Neuronal stem cell (in vitro differentiated cells): ENCODE measurements around the gene XPC.

Experiments used
- DNase-seq: peaks from one replicate; pipeline ENCODE4 v3.0.0-alpha.2; 2013; ENCODE audit warnings: low spot score
- H2AFZ ChIP-seq: one replicate; pipeline ENCODE4 v1.6.1; 2013; ENCODE audit warnings: mild to moderate bottlenecking, low read length, inconsistent platforms
- H2AK5ac ChIP-seq: 2 replicates; pipeline ENCODE4 v1.6.1; 2013; ENCODE audit warnings: low read depth, mild to moderate bottlenecking, inconsistent platforms, low read length, moderate library complexity, mixed read lengths
- H2BK120ac ChIP-seq: 2 replicates; pipeline ENCODE4 v1.6.1; 2013; ENCODE audit warnings: low read depth, mild to moderate bottlenecking, inconsistent platforms, low read length, moderate library complexity, mixed read lengths
- H2BK12ac ChIP-seq: one replicate; pipeline ENCODE4 v1.6.1; 2013; ENCODE audit warnings: low read length, inconsistent platforms
- H2BK15ac ChIP-seq: 2 replicates; pipeline ENCODE4 v1.6.1; 2013; ENCODE audit warnings: mild to moderate bottlenecking, low read length, inconsistent platforms, mixed read lengths
- H2BK5ac ChIP-seq: one replicate; pipeline ENCODE4 v1.6.1; 2013; ENCODE audit warnings: inconsistent platforms, mild to moderate bottlenecking, low read length, moderate library complexity
- H3K14ac ChIP-seq: one replicate; pipeline ENCODE4 v1.6.1; 2013; ENCODE audit warnings: low read length, inconsistent platforms
- H3K18ac ChIP-seq: 2 replicates; pipeline ENCODE4 v1.6.1; 2013; ENCODE audit warnings: low read length, inconsistent platforms
- H3K23ac ChIP-seq: 2 replicates; pipeline ENCODE4 v1.6.1; 2013; ENCODE audit warnings: low read depth, mild to moderate bottlenecking, mixed read lengths, low read length, inconsistent platforms; ENCODE audit not compliant: poor library complexity
- H3K27ac ChIP-seq: replicated peaks from 3 replicates; pipeline ENCODE4 v1.5.1; 2013; ENCODE audit warnings: low read length, inconsistent platforms
- H3K27me3 ChIP-seq, 3 experiments: 2 replicates each; pipeline ENCODE4 v1.6.1; 2013; ENCODE audit warnings: low read length in 3 of 3, mild to moderate bottlenecking in 2 of 3, inconsistent platforms in 1 of 3, low read depth in 1 of 3, mixed read lengths in 1 of 3, moderate library complexity in 1 of 3; ENCODE audit not compliant: control insufficient read depth in 3 of 3, insufficient read depth in 3 of 3
- H3K36me3 ChIP-seq, 2 donors: replicated peaks in 1 of 2; 2 replicates each; pipeline ENCODE4 v1.6.1; 2013; ENCODE audit warnings: low read length in 2 of 2; ENCODE audit not compliant: control insufficient read depth in 2 of 2, insufficient read depth in 2 of 2
- H3K4ac ChIP-seq: 2 replicates; pipeline ENCODE4 v1.6.1; 2013; ENCODE audit warnings: inconsistent platforms, mild to moderate bottlenecking, low read length, moderate library complexity
- H3K4me1 ChIP-seq, 2 donors: 1 replicate in 1 of 2; 2 replicates in 1 of 2; pipeline ENCODE4 v1.6.1; 2013; ENCODE audit warnings: low read length in 2 of 2, low read depth in 1 of 2; ENCODE audit not compliant: control insufficient read depth in 2 of 2, insufficient read depth in 1 of 2
- H3K4me2 ChIP-seq: one replicate; pipeline ENCODE4 v1.6.1; 2013; ENCODE audit warnings: mild to moderate bottlenecking, low read length, inconsistent platforms; ENCODE audit not compliant: insufficient read depth, poor library complexity, severe bottlenecking
- H3K4me3 ChIP-seq, 2 donors: 2 replicates each; pipeline ENCODE4 v1.5.1; 2013; ENCODE audit warnings: low read length in 2 of 2, mild to moderate bottlenecking in 2 of 2, inconsistent platforms in 1 of 2, moderate library complexity in 1 of 2
- H3K79me1 ChIP-seq: one replicate; pipeline ENCODE4 v1.6.1; 2013; ENCODE audit warnings: low read depth, mild to moderate bottlenecking, inconsistent platforms, low read length, moderate library complexity
- H3K9ac ChIP-seq: one replicate; pipeline ENCODE4 v1.6.1; 2013; ENCODE audit warnings: mild to moderate bottlenecking, low read depth, low read length, inconsistent platforms; ENCODE audit not compliant: poor library complexity
- H3K9me3 ChIP-seq, 2 donors: replicated peaks in 1 of 2; 2 replicates each; pipeline versions ENCODE3 to v1.6.1; 2013; ENCODE audit warnings: low read length in 2 of 2, mild to moderate bottlenecking in 2 of 2, inconsistent platforms in 1 of 2, low read depth in 1 of 2, mixed read lengths in 1 of 2, moderate library complexity in 1 of 2; ENCODE audit not compliant: control insufficient read depth in 2 of 2, insufficient read depth in 1 of 2
- H4K8ac ChIP-seq: one replicate; pipeline ENCODE4 v1.6.1; 2013; ENCODE audit warnings: low read depth, mild to moderate bottlenecking, inconsistent platforms, low read length, moderate library complexity
- H4K91ac ChIP-seq: one replicate; pipeline ENCODE4 v1.6.1; 2013; ENCODE audit warnings: low read length, low read depth, mild to moderate bottlenecking, inconsistent platforms; ENCODE audit not compliant: poor library complexity
- WGBS, 2 donors: extraction: QIAGEN DNeasy Blood & Tissue Kit; methylation state at CpG; one replicate each; pipeline ENCODE4 v1.1.7; 2013; ENCODE audit warnings: missing lambda C conversion rate in 2 of 2, mixed read lengths in 1 of 2; ENCODE audit not compliant: insufficient read length in 2 of 2, insufficient replicate concordance in 1 of 2; ENCODE audit errors: extremely low coverage in 2 of 2; 5-methylcytosine and 5-hydroxymethylcytosine counted together

XPC gene

DNA sequence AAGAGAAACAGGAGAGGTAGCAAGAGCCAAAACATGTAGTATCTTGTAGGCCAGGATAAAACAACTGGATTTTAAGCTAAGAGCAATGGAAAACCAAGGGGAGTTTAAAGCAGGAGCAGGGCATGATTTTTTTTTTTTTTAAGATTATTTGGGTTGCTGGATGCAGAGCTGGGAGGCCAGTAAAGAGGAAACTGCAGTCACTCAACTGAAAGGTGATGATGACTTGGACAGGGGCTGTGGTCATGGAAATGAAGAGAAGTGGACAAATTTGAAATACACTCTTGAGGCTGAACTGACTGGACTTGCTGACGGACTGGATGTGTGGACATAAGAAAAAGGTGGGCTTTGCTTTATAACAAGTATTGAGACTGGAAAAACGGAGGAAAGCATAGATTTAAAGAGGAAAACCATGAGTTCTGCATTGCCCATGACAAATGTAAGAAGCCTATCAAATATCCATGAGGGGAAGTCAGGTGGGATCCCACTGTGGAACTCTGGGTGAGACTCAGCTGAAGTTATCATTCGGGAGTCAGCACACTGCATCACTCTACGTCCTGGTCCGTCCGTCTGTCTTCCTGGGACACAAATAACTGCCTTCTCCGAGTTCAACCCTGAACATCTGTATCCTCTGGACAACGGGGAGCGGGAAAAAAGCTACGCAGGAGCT is 688 bp downstream of the XPC start:
- no CpG with 5 or more reads among the region's 10 CpGs for WGBS, 2 donors
- Histone ChIP-seq H3K14ac (peak overlapping the region; percentile 77), H3K79me1 (no peaks in the 10 kb centered on the region), H2BK12ac (no peak overlapping the region), H3K4me1 (peaks cover 4 to 14% of the 10 kb centered on the region in 2 donors), H2AFZ (peak overlapping the region; percentile 96), H3K4ac (no peak overlapping the region), H3K36me3 (peaks cover 6 to 37% of the 10 kb centered on the region in 2 donors), H2BK5ac (peak overlapping the region; percentile 97), H2AK5ac (peak overlapping the region; percentile 53), H3K9me3 (no peaks in the 10 kb centered on the region), H3K4me3 (peak overlapping the region; percentile 91 to 99), H3K18ac (peak overlapping the region; percentile 100), H2BK120ac (no peak overlapping the region), H3K23ac (peak overlapping the region; percentile 98), H3K27me3 (no peaks in the 10 kb centered on the region), H4K91ac (no peak overlapping the region), H3K4me2 (peak overlapping the region; percentile 89), H3K27ac (no peak overlapping the region), H4K8ac (no peak overlapping the region), H3K9ac (peak overlapping the region; percentile 97), H2BK15ac (peak overlapping the region; percentile 40)
- DNase-seq, result no peak

GRCh38 chr3:14175383-14176037 is 2.9 kb downstream of the XPC start:
- H3K18ac ChIP-seq, result no peak overlapping the region
- no peak overlapping the region for H3K23ac ChIP-seq
- H3K4me1 ChIP-seq, result peaks cover 4 to 14% of the 10 kb centered on the region in 2 donors
- H2AK5ac ChIP-seq, result no peak overlapping the region
- H2BK12ac ChIP-seq, result no peak overlapping the region
- no peak overlapping the region for H2BK15ac ChIP-seq
- H3K36me3 ChIP-seq, result peaks cover 14 to 39% of the 10 kb centered on the region in 2 donors
- no peak overlapping the region for H3K4ac ChIP-seq
- no peak overlapping the region for H2BK120ac ChIP-seq
- no peak overlapping the region for H4K8ac ChIP-seq
- H4K91ac ChIP-seq, result no peak overlapping the region
- no CpG with 5 or more reads among the region's 3 CpGs for WGBS, 2 donors
- H3K4me2 ChIP-seq, result no peak overlapping the region
- no peak overlapping the region for H2BK5ac ChIP-seq
- no peak overlapping the region for H2AFZ ChIP-seq
- no peaks in the 10 kb centered on the region for H3K27me3 ChIP-seq
- no peaks in the 10 kb centered on the region for H3K79me1 ChIP-seq
- DNase-seq, result no peak
- no peaks in the 10 kb centered on the region for H3K9me3 ChIP-seq
- no peak overlapping the region for H3K27ac ChIP-seq
- H3K4me3 ChIP-seq, result no peak overlapping the region
- no peak overlapping the region for H3K14ac ChIP-seq
- no peak overlapping the region for H3K9ac ChIP-seq

- H3K9me3 ChIP-seq, result no peaks in the 10 kb centered on the region
- H4K91ac ChIP-seq, result no peak overlapping the region
- no peaks in the 10 kb centered on the region for H3K27me3 ChIP-seq
- H2BK120ac ChIP-seq, result no peak overlapping the region
- H2AFZ ChIP-seq, result no peak overlapping the region
- H3K14ac ChIP-seq, result no peak overlapping the region
- no peak overlapping the region for H4K8ac ChIP-seq
- no peak overlapping the region for H3K9ac ChIP-seq
- no peak overlapping the region for H3K18ac ChIP-seq
- no CpG with 5 or more reads among the region's 2 CpGs for WGBS, 2 donors
- H3K4me1 ChIP-seq, result peaks cover 4 to 9% of the 10 kb centered on the region in 2 donors
- H2BK15ac ChIP-seq, result no peak overlapping the region
- H3K36me3 ChIP-seq, result peaks cover 20 to 49% of the 10 kb centered on the region in 2 donors
- no peak overlapping the region for H3K4me2 ChIP-seq
- no peak overlapping the region for H2BK12ac ChIP-seq
- no peak overlapping the region for H2AK5ac ChIP-seq
- H3K23ac ChIP-seq, result no peak overlapping the region
- H3K4ac ChIP-seq, result no peak overlapping the region
- H3K27ac ChIP-seq, result no peak overlapping the region
- DNase-seq, result no peak
- H3K4me3 ChIP-seq, result no peak overlapping the region
- H3K79me1 ChIP-seq, result no peaks in the 10 kb centered on the region
- H2BK5ac ChIP-seq, result no peak overlapping the region
Observed at GRCh38 chr3:14174483-14174882, 3.9 kb downstream of the XPC start.

GRCh38 chr3:14172496-14172895 is 5.9 kb downstream of the XPC start:
- no peak overlapping the region for H4K8ac ChIP-seq
- H3K18ac ChIP-seq, result no peak overlapping the region
- H3K4ac ChIP-seq, result no peak overlapping the region
- no peak overlapping the region for H3K4me2 ChIP-seq
- H3K27ac ChIP-seq, result no peak overlapping the region
- no peak overlapping the region for H2BK12ac ChIP-seq
- H2AFZ ChIP-seq, result no peak overlapping the region
- H3K79me1 ChIP-seq, result no peaks in the 10 kb centered on the region
- no peak overlapping the region for H2BK5ac ChIP-seq
- H3K36me3 ChIP-seq, result peaks cover 31 to 69% of the 10 kb centered on the region in 2 donors
- no peaks in the 10 kb centered on the region for H3K9me3 ChIP-seq
- DNase-seq, result no peak
- peaks cover 2 to 7% of the 10 kb centered on the region in 2 donors for H3K4me1 ChIP-seq
- no peak overlapping the region for H3K9ac ChIP-seq
- no peak overlapping the region for H2BK120ac ChIP-seq
- no peak overlapping the region for H3K14ac ChIP-seq
- H3K23ac ChIP-seq, result no peak overlapping the region
- WGBS, 2 donors, result no CpG with 5 or more reads among the region's 5 CpGs
- no peaks in the 10 kb centered on the region for H3K27me3 ChIP-seq
- H2BK15ac ChIP-seq, result no peak overlapping the region
- H3K4me3 ChIP-seq, result no peak overlapping the region
- H4K91ac ChIP-seq, result no peak overlapping the region
- no peak overlapping the region for H2AK5ac ChIP-seq
